ENCODE measurements around the gene TCP10L.

- TF ChIP-seq POLR2A (IDR thresholded peaks at IDR 0.05; ENCODE audit: extremely low read depth, insufficient read length): no peak
- no peak for TF ChIP-seq CTCF (IDR thresholded peaks at IDR 0.05; ENCODE audit: low read depth, low read length)
- TF ChIP-seq MAX (IDR thresholded peaks at IDR 0.05; ENCODE audit: low read depth, low read length): no peak
These were observed 40.6 kb downstream of the TCP10L start for GRCh38 chr21:32544697-32545096.

All from NB4 (cell line).